HepG2 (cell line): ENCODE data around the gene AATF. TPM values are rescaled to one million over a fixed set of nuclear protein-coding genes. Genes with fewer than 3 reads are reported as not detected.

Experiments
- ATAC-seq: fragments of 200-7000 bp; cut with Tn5 transposase; 3 replicates; pipeline ENCODE4 v1.9.1; 2020; ENCODE audit warnings: mild to moderate bottlenecking, moderate library complexity
- BruUV-seq: library from RNA; stranded (reverse); fragments of 400-500 nt; replicated peaks from 2 replicates; lab custom pipeline; 2021; lab: Mats Ljungman, UMichigan
- CTCF ChIA-PET: fragments of 300-600 bp; formaldehyde crosslinking; extraction: SDS; loops from one replicate; lab custom pipeline; 2021; ENCODE audit warnings: low total read pairs, inconsistent platforms, low intra/inter-chr PET ratio; lab: Yijun Ruan, JAX
- POLR2A ChIA-PET: fragments of 350-600 bp; sonication (Branson Sonifier 250); formaldehyde crosslinking; loops from one replicate; lab custom pipeline; 2020; ENCODE audit warnings: antibody characterized with exemption, inconsistent platforms; lab: Yijun Ruan, JAX
- DNase-seq: peaks from one replicate; pipeline ENCODE4 v3.0.0-alpha.2; 2015; ENCODE audit warnings: low spot score
- FAIRE-seq: peaks from 3 replicates; lab custom pipeline; 2011; peaks lifted over from hg19 to GRCh38; lab: Jason Lieb, UNC
- H2AFZ ChIP-seq: one replicate; pipeline ENCODE4 v1.6.1; 2011; ENCODE audit warnings: low read length, inconsistent platforms
- H3K27ac ChIP-seq: fragments of 300-600 bp; 3 replicates; pipeline ENCODE4 v1.8.0; 2011; ENCODE audit warnings: mixed run types, mild to moderate bottlenecking, mixed read lengths, low read length, inconsistent platforms; ENCODE audit not compliant: insufficient read depth; ENCODE audit errors: extremely low read length
- H3K27me3 ChIP-seq, 2 experiments: fragments of 200-600 bp in 1 of 2; 2 replicates in 1 of 2; 3 replicates in 1 of 2; pipeline versions ENCODE4 v1.6.0 to v1.8.0; 2011; ENCODE audit warnings: low read length in 2 of 2, mild to moderate bottlenecking in 2 of 2, moderate library complexity in 2 of 2, inconsistent platforms in 1 of 2; ENCODE audit not compliant: insufficient read depth in 2 of 2, control insufficient read depth in 1 of 2
- H3K36me3 ChIP-seq, 2 experiments: fragments of 200-600 bp in 1 of 2; replicated peaks in 1 of 2; 2 replicates in 1 of 2; 3 replicates in 1 of 2; pipeline versions ENCODE4 v1.5.1 to v1.8.0; 2011; ENCODE audit warnings: low read length in 2 of 2, inconsistent platforms in 1 of 2; ENCODE audit not compliant: insufficient read depth in 2 of 2, control insufficient read depth in 1 of 2
- H3K4me1 ChIP-seq: 2 replicates; pipeline ENCODE4 v1.5.1; 2012; ENCODE audit warnings: low read length, inconsistent platforms; ENCODE audit not compliant: insufficient read depth
- H3K4me2 ChIP-seq: 2 replicates; pipeline ENCODE4 v1.6.0; 2011; ENCODE audit warnings: low read depth, low read length, inconsistent platforms
- H3K4me3 ChIP-seq, 3 experiments: fragments of 200-600 bp in 1 of 3; sonication (generic), shearing (Covaris generic) in 1 of 3; replicated peaks in 1 of 3; 2 replicates each; pipeline ENCODE4 v1.5.1; 2011 to 2016; ENCODE audit warnings: low read length in 3 of 3, inconsistent platforms in 2 of 3, low read depth in 2 of 3, mild to moderate bottlenecking in 2 of 3, control low read depth in 1 of 3, mixed read lengths in 1 of 3; ENCODE audit not compliant: insufficient read depth in 1 of 3
- H3K79me2 ChIP-seq: one replicate; pipeline ENCODE4 v1.6.1; 2011; ENCODE audit warnings: low read length, inconsistent platforms; ENCODE audit not compliant: insufficient read depth
- H3K9ac ChIP-seq: 2 replicates; pipeline ENCODE4 v1.6.0; 2011; ENCODE audit warnings: mild to moderate bottlenecking, low read depth, low read length, inconsistent platforms; ENCODE audit not compliant: insufficient read depth
- H3K9me3 ChIP-seq: 2 replicates; pipeline ENCODE4 v1.5.1; 2012; ENCODE audit warnings: mild to moderate bottlenecking, low read length
- H4K20me1 ChIP-seq: 2 replicates; pipeline ENCODE4 v1.6.0; 2011; ENCODE audit warnings: inconsistent platforms, mild to moderate bottlenecking, low read length, moderate library complexity; ENCODE audit not compliant: insufficient read depth
- CEBPB ChIP-seq: IDR thresholded peaks from 2 replicates; pipeline ENCODE4 v1.6.1; 2011; ENCODE audit warnings: low read depth, low read length, improper control_type of control experiment, borderline replicate concordance
- HDAC1 ChIP-seq: sonication (generic); formaldehyde crosslinking; IDR thresholded peaks from 2 replicates; pipeline ENCODE4 v1.5.1; 2020; ENCODE audit warnings: mild to moderate bottlenecking, missing genetic modification reagents
- MEIS1 ChIP-seq: sonication (generic); formaldehyde crosslinking; IDR thresholded peaks from 2 replicates; pipeline ENCODE4 v1.9.0; 2021; ENCODE audit warnings: mild to moderate bottlenecking, missing genetic modification reagents, moderate library complexity, borderline replicate concordance
- ZNF280B ChIP-seq: sonication (generic); formaldehyde crosslinking; IDR thresholded peaks from 2 replicates; pipeline ENCODE4 v1.5.0; 2020; ENCODE audit warnings: missing genetic modification reagents, mild to moderate bottlenecking, borderline replicate concordance
- ZNF646 ChIP-seq: sonication (generic); formaldehyde crosslinking; IDR thresholded peaks from 2 replicates; pipeline ENCODE4 v1.9.0; 2021; ENCODE audit warnings: mild to moderate bottlenecking, missing genetic modification reagents
- ZNF775 ChIP-seq: sonication (generic); formaldehyde crosslinking; IDR thresholded peaks from 2 replicates; pipeline ENCODE4 v1.4.0; 2020; ENCODE audit warnings: missing genetic modification reagents, mild to moderate bottlenecking, moderate library complexity, borderline replicate concordance
- ZNF839 ChIP-seq: sonication (generic); formaldehyde crosslinking; IDR thresholded peaks from 2 replicates; pipeline ENCODE4 v1.4.0; 2020; ENCODE audit warnings: missing genetic modification reagents, mild to moderate bottlenecking, borderline replicate concordance
- WGBS: methylation state at CpG from one replicate; pipeline ENCODE4 v1.1.6; 2017; ENCODE audit warnings: low lambda C conversion rate; 5-methylcytosine and 5-hydroxymethylcytosine counted together
- in situ Hi-C: cut with HindIII; loops from 2 replicates; pipeline ENCODE4 v1.10.0; 2017; ENCODE audit warnings: low pct_unique_long_range_greater_than_20kb; ENCODE audit not compliant: extremely low pct_ligation_motif_present
- intact Hi-C: fragments of 100-400 bp; cut with micrococcal nuclease; formaldehyde crosslinking; loops from one replicate; pipeline ENCODE4 v1.10.0; 2022; ENCODE audit not compliant: unreplicated experiment
- polyA plus RNA-seq, 8 experiments: library from polyadenylated mRNA; depleted of rRNA in 3 of 8; stranded (reverse) in 7 of 8; unstranded in 1 of 8; fragments of >200 nt; fragmentation: Illumina TruSeq in 4 of 8; extraction: Trizol in 4 of 8; gene quantifications; 2 replicates each; pipeline versions ENCODE4 v1.2.1 to v1.2.3, GENCODE V29; 2011 to 2016; ENCODE audit warnings: low read depth in 4 of 8, missing spikeins in 1 of 8, mixed read lengths in 1 of 8; ENCODE audit not compliant: insufficient read depth in 1 of 8
- total RNA-seq, 5 experiments: library from RNA; depleted of rRNA; stranded (reverse); fragments of >200 nt; fragmentation: Illumina TruSeq; extraction: Trizol; gene quantifications; 2 replicates each; pipeline ENCODE4 v1.2.3, GENCODE V29; 2016; ENCODE audit warnings: low read depth in 1 of 5

The AATF gene
- total and polyA plus RNA-seq, 2 of the 13 experiments (the other 11 are each of a cell fraction or from before 2014, with no cell fraction given): 9.1 to 53.3 TPM

GRCh38 chr17:36999471-36999870, 50.7 kb downstream of the AATF start:
- no peak for FAIRE-seq
- POLR2A ChIA-PET: no interaction called here

GRCh38 chr17:37016780-37017179, 68.0 kb downstream of the AATF start:
- ChIA-PET CTCF (no interaction called here), POLR2A (no interaction called here)
- Histone ChIP-seq H3K9me3 (no peaks in the 10 kb centered on the region), H2AFZ (no peak overlapping the region), H3K4me2 (no peak overlapping the region), H3K27ac (no peak overlapping the region), H3K27me3 (no peaks in the 10 kb centered on the region; a peak in 1 of 5 replicates), H4K20me1 (no peaks in the 10 kb centered on the region), H3K36me3 (peaks cover 3 to 6% of the 10 kb centered on the region in 2 experiments; a peak in 1 of 5 replicates), H3K4me3 (no peak overlapping the region), H3K4me1 (peaks cover 11% of the 10 kb centered on the region; the same call in 1 of the 2 replicates), H3K79me2 (no peaks in the 10 kb centered on the region), H3K9ac (no peak overlapping the region)
- intact Hi-C loops: no loop called here
- BruUV-seq: no TSS peak
- DNase-seq (no peak), FAIRE-seq (no peak), ATAC-seq (no peak)
- in situ Hi-C loops: no loop called here
- WGBS: 98% methylated on average over 4 of the region's 4 CpGs
- TF ChIP-seq MEIS1 (CRISPR knock-in tag) (no peak), ZNF775 (no peak), ZNF646 (CRISPR knock-in tag) (no peak), HDAC1 (CRISPR knock-in tag) (no peak)

More at GRCh38 chr17:36999471-36999870, 50.7 kb downstream of the AATF start:
- Histone ChIP-seq H2AFZ (no peak overlapping the region), H3K4me3 (no peak overlapping the region), H3K27me3 (no peaks in the 10 kb centered on the region), H4K20me1 (no peaks in the 10 kb centered on the region), H3K9ac (no peak overlapping the region), H3K79me2 (no peaks in the 10 kb centered on the region), H3K36me3 (peaks cover 12 to 40% of the 10 kb centered on the region in 2 experiments; a peak in 4 of 5 replicates), H3K4me1 (no peaks in the 10 kb centered on the region), H3K27ac (no peak overlapping the region), H3K9me3 (no peaks in the 10 kb centered on the region), H3K4me2 (no peak overlapping the region)
- WGBS: 98% methylated on average over 2 of the region's 2 CpGs
- in situ Hi-C loops: no loop called here
- BruUV-seq: no TSS peak
- no peak for ATAC-seq
- intact Hi-C loops: no loop called here
- TF ChIP-seq CEBPB (no peak), ZNF280B (CRISPR knock-in tag) (no peak), ZNF839 (CRISPR knock-in tag) (no peak)
- no peak for DNase-seq
- CTCF ChIA-PET: no interaction called here
